Activated CD4-positive, alpha-beta T cell treated with anti-CD3 and anti-CD28 coated beads, Interleukin-2, amount 50 U/mL, for 48 hours (primary cell): ENCODE data around the gene DUS2.
"Not testable (repeated sequence)": the region's sequence is repeated elsewhere in the genome, so short reads cannot be mapped to it uniquely, and the experiment has no call there.

Experiments
- DNase-seq, 2 experiments: peaks; one replicate each; pipeline ENCODE4 v3.0.0-alpha.2; 2020

The DUS2 gene

GRCh38 chr16:68022728-68023537 is at the start of gene DUS2, which contains the start of gene DDX28:
Gene DUS2, plus strand, starts transcription at chr16:68023284. Its CDS starts 14,740 bp downstream, at chr16:68038024.
Gene DDX28, minus strand, starts transcription at chr16:68023232. Its CDS starts 30 bp downstream, at chr16:68023202.
- DNase-seq = peak; percentile 94 to 95

- DNase-seq = no peak
Observed at GRCh38 chr16:67975321-67976105, 47.6 kb upstream of the DUS2 start.

GRCh38 chr16:67976205-67976604 is 46.9 kb upstream of the DUS2 start:
- DNase-seq = no peak

- DNase-seq = no peak
Observed at GRCh38 chr16:67977005-67977404, 46.1 kb upstream of the DUS2 start.

- DNase-seq = no peak
Observed at GRCh38 chr16:67977469-67978227, 45.4 kb upstream of the DUS2 start.

GRCh38 chr16:67979955-67980678 is 43.0 kb upstream of the DUS2 start, which contains the start of gene DPEP3:
Gene DPEP3, minus strand, starts transcription at chr16:67980499. Its CDS starts 119 bp downstream, at chr16:67980380.
- no peak for DNase-seq

- DNase-seq = no peak
Observed at GRCh38 chr16:67982011-67982696, 40.9 kb upstream of the DUS2 start.

GRCh38 chr16:67986949-67987348 is 36.1 kb upstream of the DUS2 start:
- DNase-seq = no peak

- DNase-seq = no peak
Observed at GRCh38 chr16:67987460-67988160, 35.5 kb upstream of the DUS2 start.

GRCh38 chr16:67988675-67989074 is 34.4 kb upstream of the DUS2 start:
- no peak for DNase-seq

GRCh38 chr16:67989322-67990017 is 33.6 kb upstream of the DUS2 start:
- DNase-seq = no peak

GRCh38 chr16:67990018-67990386 is 33.1 kb upstream of the DUS2 start:
- DNase-seq = no peak

GRCh38 chr16:67992661-67993206 is 30.4 kb upstream of the DUS2 start:
- no peak for DNase-seq

GRCh38 chr16:67993207-67994039 is 29.7 kb upstream of the DUS2 start:
- DNase-seq = peak; percentile 85 to 88

GRCh38 chr16:67994040-67994408 is 29.1 kb upstream of the DUS2 start:
- peak in 1 of 2 experiments; percentile 31 for DNase-seq

GRCh38 chr16:67995423-67995822 is 27.7 kb upstream of the DUS2 start:
- DNase-seq = peak in 1 of 2 experiments; percentile 49

- no peak for DNase-seq
Observed at GRCh38 chr16:67996666-67997065, 26.4 kb upstream of the DUS2 start.

- DNase-seq = not testable (repeated sequence)
Observed at GRCh38 chr16:67998231-67998778, 24.8 kb upstream of the DUS2 start.
